ENCODE data around the gene MEST. TPM values are rescaled to one million over a fixed set of nuclear protein-coding genes. Genes with fewer than 3 reads are reported as not detected.

MEST gene
- total RNA-seq, 6 donors from 2014 or later, result 13.9 to 52.5 (median 17.8) TPM

DNA sequence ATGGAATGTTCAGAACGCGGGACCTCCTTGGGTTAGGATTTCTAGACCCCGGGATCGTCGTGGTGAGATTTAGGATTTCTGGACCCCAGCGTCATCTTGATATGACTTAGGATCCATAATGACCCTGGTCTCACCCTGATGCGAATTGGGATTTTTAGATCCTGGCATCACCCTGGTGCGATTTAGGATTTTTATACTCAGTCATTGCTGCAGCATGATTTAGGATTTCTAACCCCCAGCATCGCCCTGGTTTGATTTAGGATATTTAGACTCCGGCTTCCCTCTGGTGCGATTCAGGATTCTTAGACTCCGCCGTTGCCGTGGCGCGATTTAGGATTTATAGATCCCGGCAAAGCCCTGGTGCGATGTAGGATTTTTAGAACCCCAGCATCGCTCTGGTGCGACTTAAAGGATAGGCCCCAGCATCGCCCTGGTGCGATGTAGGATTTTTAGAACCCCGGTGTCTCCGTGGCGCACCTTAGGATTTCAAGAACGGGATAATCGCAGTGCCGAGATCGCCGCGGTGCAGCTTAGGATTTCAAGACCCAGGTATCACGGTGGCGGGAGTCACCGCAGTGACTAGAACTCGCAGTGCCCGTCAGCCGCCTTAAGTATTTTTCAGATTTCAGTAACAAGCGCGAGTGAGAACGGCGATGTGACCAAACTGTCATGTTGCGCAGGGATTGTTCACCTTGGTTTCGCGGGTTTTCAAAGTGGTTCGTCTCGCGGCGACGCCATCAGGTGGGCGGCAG, 814 bp downstream of the MEST start:
- WGBS, 2 donors, result 66 to 67% methylated on average over 49 to 50 of the region's 50 CpGs
- Histone ChIP-seq H3K36me3 (peaks cover 0 to 3% (median 0%) of the 10 kb centered on the region in 4 donors), H3K4me3 (peak overlapping the region in 3 of 4 donors; percentile 40 to 51 (median 48)), H3K4me1 (peaks cover 5 to 29% (median 7%) of the 10 kb centered on the region in 4 donors), H3K9me3 (no peaks in the 10 kb centered on the region), H3K27ac (peak overlapping the region in 1 of 4 donors; percentile 21), H3K27me3 (peaks cover 0 to 2% (median 0%) of the 10 kb centered on the region in 4 donors)
- ATAC-seq (ENCODE audit: low FRiP score in 2 of 2) (no peak), DNase-seq (peak in 1 of 2 donors; percentile 20)
- TF ChIP-seq POLR2AphosphoS5 (IDR thresholded peaks at IDR 0.05) (no peak), POLR2A (IDR thresholded peaks at IDR 0.05) (no peak), EP300 (IDR thresholded peaks at IDR 0.05) (no peak)
- TF ChIP-seq, protein P1, sequence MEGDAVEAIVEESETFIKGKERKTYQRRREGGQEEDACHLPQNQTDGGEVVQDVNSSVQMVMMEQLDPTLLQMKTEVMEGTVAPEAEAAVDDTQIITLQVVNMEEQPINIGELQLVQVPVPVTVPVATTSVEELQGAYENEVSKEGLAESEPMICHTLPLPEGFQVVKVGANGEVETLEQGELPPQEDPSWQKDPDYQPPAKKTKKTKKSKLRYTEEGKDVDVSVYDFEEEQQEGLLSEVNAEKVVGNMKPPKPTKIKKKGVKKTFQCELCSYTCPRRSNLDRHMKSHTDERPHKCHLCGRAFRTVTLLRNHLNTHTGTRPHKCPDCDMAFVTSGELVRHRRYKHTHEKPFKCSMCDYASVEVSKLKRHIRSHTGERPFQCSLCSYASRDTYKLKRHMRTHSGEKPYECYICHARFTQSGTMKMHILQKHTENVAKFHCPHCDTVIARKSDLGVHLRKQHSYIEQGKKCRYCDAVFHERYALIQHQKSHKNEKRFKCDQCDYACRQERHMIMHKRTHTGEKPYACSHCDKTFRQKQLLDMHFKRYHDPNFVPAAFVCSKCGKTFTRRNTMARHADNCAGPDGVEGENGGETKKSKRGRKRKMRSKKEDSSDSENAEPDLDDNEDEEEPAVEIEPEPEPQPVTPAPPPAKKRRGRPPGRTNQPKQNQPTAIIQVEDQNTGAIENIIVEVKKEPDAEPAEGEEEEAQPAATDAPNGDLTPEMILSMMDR (IDR thresholded peaks at IDR 0.05), result no peak

DNA sequence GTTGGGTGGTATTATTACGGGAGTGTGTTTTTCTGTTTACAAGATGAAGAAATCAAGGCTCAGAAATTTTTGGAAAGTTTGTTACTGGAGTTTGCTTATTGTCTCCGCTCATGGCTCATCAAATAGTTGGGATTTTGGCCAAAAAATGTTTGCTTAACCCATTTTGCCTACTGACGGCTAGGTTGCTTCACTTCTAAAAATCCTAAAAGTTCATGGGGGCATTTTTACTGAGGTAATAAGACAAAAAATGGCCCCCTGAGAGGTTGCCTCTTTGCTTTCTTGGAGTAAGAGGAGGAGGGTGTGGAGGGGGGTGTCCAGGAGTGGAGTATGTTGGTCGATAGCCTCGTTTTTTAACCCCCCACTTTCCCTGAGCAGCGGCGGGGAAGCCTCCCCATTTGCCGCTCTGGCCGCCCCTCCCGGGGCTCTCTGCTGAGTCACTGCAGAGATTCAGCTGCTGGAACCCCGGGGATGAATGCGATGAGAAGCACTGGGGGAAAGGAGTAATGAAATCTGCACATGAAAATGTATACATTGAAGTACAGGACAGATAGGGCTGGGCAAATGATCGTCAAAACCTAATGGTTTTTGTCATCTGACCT, 1.5 kb downstream of the MEST start:
- Histone ChIP-seq H3K27ac (peak overlapping the region in 1 of 4 donors; percentile 21), H3K4me1 (peaks cover 5 to 29% (median 7%) of the 10 kb centered on the region in 4 donors), H3K9me3 (no peaks in the 10 kb centered on the region), H3K36me3 (peaks cover 0 to 10% (median 2%) of the 10 kb centered on the region in 4 donors), H3K27me3 (peaks cover 0 to 2% (median 0%) of the 10 kb centered on the region in 4 donors), H3K4me3 (peak overlapping the region in 3 of 4 donors; percentile 40 to 51 (median 48))
- DNase-seq (peak in 1 of 2 donors; percentile 30), ATAC-seq (ENCODE audit: low FRiP score in 2 of 2) (no peak)
- WGBS, 2 donors, result 45 to 52% methylated on average over 13 of the region's 13 CpGs
- TF ChIP-seq POLR2AphosphoS5 (IDR thresholded peaks at IDR 0.05) (no peak), POLR2A (IDR thresholded peaks at IDR 0.05) (no peak), EP300 (IDR thresholded peaks at IDR 0.05) (no peak)
- TF ChIP-seq, protein P1 (IDR thresholded peaks at IDR 0.05), result no peak

DNA sequence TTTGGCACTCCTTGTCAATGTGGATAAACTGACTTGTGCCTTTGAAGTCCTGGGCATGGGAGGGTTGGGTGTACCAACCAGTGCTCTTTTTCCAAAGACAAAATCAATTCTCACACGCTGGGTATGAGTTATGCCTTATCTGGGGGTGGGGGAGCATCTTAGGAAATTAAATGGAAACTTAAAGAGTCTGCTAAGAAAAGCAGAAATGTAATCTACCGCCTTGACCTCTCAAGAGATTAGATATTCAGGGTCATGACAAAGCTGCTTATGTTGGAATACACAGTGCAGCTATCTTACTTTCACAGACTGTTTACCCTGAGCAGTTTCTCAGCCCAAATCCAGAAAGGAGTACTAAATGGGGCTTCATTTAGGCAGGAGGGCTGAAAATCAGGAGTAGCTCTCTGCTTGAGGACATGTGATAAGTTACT, 2.6 kb downstream of the MEST start:
- Histone ChIP-seq H3K27me3 (peaks cover 0 to 2% (median 0%) of the 10 kb centered on the region in 4 donors), H3K36me3 (peaks cover 0 to 18% (median 2%) of the 10 kb centered on the region in 4 donors), H3K4me1 (peaks cover 5 to 29% (median 7%) of the 10 kb centered on the region in 4 donors), H3K4me3 (peak overlapping the region in 1 of 4 donors; percentile 48), H3K27ac (no peak overlapping the region), H3K9me3 (no peaks in the 10 kb centered on the region)
- no peak for ATAC-seq (ENCODE audit: low FRiP score in 2 of 2)
- 54 to 59% methylated on average over 2 of the region's 2 CpGs for WGBS, 2 donors
- TF ChIP-seq EP300 (IDR thresholded peaks at IDR 0.05) (no peak), POLR2AphosphoS5 (IDR thresholded peaks at IDR 0.05) (no peak), POLR2A (IDR thresholded peaks at IDR 0.05) (no peak)
- TF ChIP-seq, protein P1 (IDR thresholded peaks at IDR 0.05), result no peak
- no peak for DNase-seq

DNA sequence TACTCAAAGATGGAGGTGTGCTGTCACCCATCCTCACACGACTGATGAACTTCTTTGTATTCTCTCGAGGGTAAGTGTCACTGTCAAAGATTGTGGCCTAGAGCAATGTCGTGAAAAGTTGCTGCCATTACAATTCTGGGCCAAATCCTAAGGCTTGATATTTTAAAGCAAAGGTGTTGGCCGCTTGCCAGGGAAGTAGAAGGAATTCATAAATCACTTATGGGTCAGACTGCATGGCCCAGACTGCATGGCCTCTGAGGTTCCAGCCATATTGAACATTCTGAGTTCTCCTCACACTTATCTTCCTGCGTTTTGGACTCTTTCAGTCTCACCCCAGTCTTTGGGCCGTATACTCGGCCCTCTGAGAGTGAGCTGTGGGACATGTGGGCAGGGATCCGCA, 8.6 kb downstream of the MEST start:
- DNase-seq (no peak), ATAC-seq (ENCODE audit: low FRiP score in 2 of 2) (no peak)
- Histone ChIP-seq H3K36me3 (peaks cover 0 to 56% (median 10%) of the 10 kb centered on the region in 4 donors), H3K9me3 (no peaks in the 10 kb centered on the region), H3K27me3 (no peaks in the 10 kb centered on the region), H3K27ac (no peak overlapping the region), H3K4me1 (no peaks in the 10 kb centered on the region), H3K4me3 (no peak overlapping the region)
- TF ChIP-seq POLR2A (IDR thresholded peaks at IDR 0.05) (no peak), POLR2AphosphoS5 (IDR thresholded peaks at IDR 0.05) (no peak), EP300 (IDR thresholded peaks at IDR 0.05) (no peak)
- TF ChIP-seq, protein P1 (IDR thresholded peaks at IDR 0.05), result no peak
- WGBS, 2 donors, result 75 to 78% methylated on average over 5 to 8 of the region's 8 CpGs
